Activated CD4-positive, CD25-positive, alpha-beta regulatory T cell treated with anti-CD3 and anti-CD28 coated beads, Interleukin-2, amount 50 U/mL, for 16 hours (primary cell): ENCODE results near the gene TMEM63A.
"Not testable (repeated sequence)": the region's sequence is repeated elsewhere in the genome, so short reads cannot be mapped to it uniquely, and the experiment has no call there.

Experiments used
- DNase-seq: peaks from one replicate; pipeline ENCODE4 v3.0.0-alpha.2; 2020; ENCODE audit warnings: low read depth, low spot score

TMEM63A gene

DNA sequence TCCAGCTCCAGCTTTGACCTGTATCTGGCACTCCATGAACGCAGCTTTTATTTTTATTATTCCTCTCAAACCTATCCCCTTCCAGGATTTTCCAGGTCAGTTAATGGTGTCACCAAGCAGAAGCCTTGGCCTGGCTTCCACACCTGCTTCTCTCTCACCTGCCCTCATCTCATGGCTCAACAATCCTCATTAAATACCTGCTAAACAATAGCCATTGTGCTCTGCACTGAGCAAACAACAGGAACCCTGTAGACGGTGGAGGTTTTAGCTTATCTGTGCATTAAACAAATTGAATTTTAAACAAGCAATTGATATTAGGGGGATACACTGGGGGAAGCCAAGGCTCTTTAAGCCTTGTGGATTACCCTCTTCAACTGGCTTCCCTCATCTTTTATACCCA, 26.6 kb upstream of the TMEM63A start:
- DNase-seq = no peak

DNA sequence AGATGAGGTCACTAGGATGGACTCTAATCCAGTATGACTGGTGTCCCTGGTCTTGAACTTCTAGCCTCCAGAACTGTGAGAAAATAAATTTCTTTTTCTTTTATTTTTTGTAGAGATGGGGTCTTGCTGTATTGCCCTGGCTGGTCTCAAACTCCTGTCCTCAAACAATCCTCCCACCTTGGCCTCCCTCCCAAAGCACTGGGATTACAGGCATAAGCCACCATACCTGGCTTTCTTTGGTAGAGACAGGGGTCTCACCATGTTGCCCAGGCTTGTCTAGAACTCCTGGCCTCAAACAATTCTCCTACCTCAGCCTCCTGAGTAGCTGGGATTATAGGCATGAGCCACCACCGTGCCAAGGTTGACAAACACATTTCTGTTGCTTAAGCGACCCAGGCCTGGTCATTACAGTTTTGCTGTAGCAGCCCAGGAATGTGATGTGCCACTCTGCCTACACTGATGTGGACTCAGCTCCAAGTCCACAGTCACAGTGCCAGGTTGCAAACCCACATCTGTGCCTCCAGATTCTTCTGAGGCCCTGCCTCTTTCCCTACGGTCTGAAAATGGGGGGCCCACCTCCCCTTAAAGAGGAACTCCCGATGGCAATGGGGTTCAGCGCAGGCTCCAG, 25.9 kb upstream of the TMEM63A start:
- DNase-seq = no peak

DNA sequence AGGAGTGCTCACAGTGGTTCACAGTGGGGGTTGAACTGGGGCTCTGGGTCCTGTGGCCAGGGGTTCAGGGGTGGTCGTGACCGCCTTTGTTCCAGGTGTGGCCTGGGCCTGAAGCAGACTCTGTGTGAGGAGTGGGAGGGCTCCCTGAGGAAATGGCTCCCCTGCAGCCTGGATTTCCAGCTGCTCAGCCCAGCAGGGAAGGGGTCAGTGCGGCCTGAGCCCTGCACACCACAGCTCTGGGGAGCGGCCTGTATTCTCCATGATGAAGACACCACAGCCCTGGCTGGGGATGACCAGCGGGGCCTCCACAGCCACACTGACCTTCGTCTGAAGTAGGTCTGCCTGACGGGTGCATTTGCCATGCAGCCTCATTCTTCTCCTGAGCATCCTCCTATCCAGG, 25.2 kb upstream of the TMEM63A start:
- no peak for DNase-seq

DNA sequence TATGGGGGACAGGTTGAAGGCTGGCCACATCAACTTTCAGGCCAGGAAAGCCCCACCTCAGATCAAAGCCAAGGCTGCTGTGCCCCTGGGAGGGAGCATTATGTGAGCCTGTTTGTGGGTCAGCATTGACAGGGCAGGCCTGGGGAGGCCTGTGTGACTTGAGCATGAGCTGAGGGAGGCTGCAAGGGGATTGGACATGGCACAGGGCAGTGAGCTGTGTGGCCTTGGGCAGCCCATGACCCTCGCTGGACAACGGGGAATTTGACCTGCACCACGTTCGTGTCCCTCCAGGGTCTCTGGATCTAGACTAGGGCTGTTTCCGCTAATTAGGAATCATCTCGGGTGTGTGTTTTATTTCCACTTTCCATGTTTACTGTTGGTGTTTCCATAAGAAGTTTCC, 24.3 kb upstream of the TMEM63A start:
- DNase-seq = no peak

DNA sequence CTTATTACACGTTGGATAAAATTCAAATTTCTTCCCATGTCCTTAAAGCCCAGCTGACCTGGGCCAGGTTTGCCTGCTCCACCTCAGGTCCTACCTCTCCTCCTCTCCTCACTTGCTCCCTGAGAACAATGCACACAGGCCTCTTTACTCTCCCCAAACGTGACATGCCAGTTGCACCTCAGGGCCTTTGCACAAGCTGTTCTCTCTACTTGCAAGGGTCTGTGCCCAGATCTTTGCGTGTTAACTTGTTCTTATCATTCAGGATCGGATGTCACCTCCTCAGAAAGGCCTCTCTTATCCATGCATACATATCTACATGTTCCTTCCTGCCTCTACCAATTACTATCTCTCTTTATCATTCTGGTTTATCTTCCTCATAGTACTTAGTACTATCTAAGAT, 21.4 kb upstream of the TMEM63A start:
- no peak for DNase-seq

DNA sequence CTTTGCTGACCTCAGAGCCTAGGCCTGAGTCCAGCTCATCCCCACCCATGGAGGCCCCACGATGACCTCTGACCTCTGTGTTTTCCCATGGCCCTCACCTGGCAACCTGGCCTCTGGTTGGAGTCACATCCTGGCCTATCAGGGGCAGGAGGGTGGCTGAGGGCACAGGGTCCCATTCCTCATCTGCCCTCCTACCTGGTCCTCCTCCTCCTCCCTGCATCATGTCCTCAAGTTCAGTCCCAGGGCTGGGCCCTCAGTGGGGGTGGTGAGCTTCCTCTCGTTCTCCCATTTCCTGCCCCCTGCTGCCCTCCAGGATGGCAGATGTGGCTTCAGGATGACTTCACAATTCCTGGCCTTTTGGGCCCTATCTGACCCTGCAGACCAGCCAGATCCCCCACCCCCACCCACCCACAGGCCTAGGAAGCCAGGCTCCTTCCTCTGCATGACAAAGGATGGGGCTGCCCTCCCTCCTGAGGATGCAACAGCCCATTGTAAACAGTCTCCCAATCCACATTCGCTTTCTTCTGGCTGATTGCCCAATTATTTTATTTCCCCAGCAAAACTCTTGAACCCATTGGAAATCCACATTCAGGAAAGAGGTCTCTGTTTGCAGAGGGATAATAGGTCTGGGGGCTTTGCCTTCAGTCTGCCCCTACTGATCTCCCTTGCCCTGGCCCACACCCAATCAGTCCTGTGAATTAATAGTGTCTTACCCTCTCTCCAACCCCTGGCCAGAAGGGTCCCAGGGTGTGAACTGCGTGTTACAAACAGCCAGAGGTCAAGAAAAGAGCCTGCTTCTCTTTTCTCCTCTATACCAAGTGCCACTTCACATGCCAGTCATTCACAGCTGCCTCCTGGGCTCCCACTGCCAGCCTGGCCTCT, 17.1 kb upstream of the TMEM63A start:
- DNase-seq = no peak

DNA sequence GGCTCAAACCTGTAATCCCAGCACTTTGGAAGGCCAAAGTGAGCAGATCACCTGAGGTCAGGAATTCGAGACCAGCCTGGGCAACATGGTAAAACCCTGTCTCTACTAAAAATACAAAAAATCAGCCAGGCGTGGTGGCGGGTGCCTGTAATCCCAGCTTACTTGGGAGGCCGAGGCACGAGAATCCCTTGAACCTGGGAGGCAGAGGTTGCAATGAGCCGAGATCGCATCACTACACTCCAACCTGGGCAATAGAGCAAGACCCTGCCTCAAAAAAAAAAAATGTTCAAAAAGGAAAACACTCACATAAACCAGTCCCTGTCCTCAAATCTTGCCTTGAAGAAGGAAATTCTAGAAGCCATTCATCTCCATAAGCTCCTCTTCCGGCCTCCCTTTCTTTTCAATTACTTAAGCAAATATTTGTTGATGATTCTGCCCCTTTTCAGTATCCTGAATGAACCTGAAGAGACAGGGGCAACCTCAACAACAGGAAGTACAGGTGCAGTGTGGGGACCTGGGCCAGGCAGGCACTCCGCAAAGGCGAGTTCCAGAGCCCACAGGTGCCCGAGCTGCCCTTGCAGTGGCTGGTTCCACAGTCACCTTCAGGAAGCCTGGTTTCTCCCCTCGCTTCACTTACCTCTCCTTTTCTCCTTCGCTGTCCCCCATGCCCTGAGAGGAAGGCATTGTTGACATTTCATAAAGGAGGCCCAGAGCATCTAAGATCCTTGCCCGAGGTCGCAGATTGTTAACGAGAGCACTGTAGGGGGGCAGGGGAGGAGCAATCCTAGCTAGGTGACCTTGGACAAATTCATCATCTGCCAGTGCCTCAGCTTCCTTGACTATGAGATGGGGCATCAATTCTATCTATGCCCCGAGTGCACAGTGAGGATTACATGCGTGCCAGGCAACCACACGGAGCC, 15.7 kb upstream of the TMEM63A start:
- peak; percentile 11 for DNase-seq

DNA sequence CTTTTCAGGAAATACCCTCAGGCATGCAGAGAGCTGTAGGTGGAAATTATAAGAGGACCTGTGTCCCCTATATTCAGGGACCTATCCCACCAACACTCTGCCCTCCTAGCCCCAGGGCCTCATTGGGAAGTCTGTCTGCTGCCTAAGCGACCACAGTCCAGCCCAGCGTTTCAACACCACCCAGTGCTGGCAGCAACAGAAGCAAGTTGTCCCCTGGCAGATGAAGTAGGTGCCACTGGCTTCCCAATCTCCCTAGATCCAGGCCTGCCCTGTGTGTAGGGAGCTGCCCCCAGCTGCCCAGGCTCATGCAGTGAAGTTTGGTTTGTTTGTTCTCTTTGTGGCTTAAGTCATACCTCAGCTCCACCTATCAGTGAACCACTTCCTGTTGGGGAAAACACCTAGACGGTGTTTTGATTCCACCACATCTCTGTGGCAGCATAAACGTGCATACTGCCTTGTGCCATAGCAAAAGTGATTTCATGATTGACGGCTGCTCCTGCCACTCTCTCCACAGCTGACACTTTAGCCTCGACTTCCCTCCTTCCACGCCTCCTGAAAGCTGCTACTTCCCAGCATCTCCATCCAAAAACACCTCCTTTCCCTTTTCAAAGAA, 14.9 kb upstream of the TMEM63A start:
- DNase-seq = peak; percentile 72

DNA sequence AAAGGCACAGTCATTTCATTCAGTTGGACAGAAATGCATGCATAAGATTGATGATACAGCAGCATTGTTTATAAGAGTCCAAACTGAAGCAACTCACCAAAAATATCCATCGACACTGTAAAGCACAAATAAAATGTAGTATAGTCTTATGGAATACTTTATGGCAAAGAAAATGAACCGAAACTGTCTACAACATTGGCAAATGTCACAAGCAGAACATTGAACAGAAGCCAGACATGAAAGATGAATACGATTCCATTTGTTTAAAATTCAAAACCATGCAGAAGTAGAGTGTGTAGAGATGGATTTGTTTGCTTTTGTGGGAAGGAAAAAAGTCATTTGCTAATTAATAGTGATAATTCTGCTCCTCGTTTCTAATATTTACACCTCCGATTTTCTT, 14.3 kb upstream of the TMEM63A start:
- DNase-seq = no peak

DNA sequence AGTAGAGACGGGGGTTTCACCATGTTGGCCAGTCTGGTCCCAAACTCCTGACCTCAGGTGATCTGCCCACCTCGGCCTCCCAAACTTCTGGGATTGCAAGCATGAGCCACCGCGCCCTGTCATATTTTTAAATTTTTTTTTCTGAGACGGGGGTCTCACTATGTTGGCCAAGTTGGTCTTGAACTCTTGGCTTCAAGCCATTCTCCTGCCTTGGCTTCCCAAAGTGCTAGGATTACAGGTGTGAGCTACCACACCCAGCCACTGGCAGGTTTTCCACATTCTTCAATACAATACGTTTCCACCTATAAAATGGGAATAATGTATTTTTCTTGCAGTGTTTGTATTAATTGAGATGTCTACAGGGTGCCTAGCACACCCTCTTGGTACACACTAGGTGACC, 10.1 kb upstream of the TMEM63A start:
- DNase-seq = no peak

DNA sequence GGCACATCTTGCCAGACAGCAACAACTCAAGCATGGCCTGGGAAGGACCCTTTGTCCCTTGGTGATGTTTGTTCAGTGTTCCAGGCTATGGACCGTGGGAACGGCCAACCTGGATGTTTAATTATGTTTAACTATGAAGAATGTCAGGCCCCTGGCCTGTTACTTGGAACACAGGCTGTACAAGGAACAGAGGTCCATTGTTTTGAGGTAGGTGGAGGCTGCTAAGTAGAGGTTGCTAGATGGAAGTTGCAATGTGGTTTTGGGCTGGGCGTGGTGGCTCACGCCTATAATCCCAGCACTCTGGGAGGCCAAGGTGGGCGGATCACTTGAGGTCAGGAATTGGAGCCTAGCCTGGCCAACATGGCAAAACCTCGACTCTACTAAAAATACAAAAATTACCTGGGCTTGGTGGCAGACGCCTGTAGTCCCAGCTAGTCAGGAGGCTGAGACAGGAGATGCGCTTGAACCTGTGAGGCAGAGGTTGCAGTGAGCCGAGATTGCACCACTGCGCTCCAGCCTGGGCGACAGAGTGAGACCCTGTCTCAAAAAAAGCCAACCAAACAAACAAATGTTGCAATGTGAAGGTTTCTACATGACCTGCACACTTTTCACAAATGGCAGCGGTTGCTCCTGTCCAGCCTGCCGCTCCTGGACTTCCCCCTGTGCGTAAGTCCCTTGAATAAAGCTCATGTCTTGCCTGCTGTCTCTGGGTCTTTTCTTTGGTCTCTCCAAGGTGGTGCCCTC, 9.2 kb upstream of the TMEM63A start:
- no peak for DNase-seq

DNA sequence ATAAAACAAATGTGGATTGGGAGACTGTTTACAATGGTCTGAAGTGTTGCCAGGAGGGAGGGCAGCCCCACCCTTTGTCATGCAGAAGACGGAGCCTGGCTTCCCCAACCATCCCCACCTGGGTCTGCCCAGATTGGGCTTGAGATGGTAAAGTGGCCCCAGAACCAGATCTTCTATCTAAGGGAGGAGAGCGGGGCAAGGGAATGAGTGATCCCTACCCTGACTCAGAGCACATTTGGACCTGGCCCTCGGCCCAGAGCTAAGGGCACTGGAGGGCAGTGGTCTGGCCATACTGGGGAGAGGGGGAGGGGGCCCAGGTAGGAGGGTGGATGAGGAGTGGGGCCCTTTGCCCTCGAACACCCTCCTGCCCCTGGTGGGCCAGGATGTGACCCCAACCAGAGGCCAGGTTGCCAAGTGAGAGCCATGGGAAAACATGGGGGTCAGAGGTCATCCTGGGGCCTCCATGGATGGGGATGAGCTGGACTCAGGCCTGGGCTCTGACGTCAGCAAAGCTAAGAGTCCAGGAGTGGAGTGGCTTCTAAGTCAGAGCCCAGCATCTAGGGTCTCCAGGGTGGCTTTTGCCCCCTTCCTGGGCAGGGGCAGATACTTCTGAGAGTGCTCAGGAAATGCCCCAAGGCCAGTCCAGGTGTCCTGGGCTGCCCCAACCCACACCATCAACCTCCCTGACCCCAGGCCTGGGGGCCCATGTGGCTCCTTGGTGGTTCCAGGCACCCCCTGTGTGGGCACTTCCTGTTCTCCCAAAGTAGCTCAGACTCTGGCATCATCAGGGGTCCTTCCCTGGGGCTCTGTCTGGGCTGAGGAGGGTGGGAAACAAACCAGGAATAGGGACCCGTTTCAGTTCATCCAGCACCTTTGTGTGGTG, 8.4 kb upstream of the TMEM63A start:
- no peak for DNase-seq

DNA sequence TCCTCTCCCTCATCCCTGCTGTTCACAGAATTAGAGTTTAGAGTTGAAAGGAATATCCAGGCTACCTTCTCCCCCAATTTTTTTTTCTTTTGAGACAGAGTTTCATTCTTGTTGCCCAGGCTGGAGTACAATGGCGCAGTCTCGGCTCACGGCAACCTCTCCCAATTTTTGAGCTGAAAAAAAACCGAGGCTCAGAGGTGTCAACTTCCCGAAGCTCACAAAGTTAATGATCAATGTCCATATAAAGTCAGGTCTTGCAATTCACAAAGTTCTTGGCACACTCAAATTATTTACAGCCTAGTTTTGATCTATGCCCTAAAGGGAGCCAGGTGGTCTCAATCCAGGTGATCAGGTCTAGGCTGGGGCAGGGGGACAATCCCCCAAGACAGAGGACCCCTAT, 7.6 kb upstream of the TMEM63A start:
- no peak for DNase-seq

DNA sequence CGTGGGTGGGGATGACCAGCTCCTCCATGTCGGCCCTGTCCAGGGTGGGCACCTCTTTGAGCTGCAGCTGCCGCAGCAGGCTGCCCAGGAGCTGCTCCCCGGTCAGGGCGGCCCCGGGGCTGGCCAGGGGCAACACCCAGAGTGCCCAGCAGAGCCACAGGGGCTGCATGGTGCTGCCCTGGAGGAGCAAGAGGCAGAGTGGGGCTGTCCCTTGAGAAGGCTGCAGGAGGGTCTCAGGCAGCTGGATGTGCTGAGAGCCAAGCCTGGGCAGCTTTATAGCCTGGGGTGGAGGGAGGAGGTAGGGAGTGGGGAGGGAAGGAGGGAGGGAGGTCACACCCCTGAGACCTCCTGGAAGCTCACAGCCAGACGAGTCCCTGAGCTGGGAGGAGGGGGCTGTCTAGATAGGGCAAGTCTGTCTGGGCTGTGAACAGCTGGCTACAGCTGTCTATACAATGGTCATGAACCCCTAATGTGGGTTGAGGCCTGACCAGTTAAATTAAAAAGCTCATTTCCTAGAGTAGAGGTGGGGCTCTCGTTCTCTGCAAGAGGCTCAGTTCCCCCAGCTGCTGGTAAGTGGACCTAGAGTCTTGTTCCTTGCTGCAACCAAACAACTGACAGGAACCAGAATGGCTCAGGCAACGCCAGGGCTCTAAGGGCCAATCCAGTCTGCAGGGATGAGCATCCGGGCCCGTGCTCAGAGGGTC, 6.9 kb upstream of the TMEM63A start, which contains the start of gene LEFTY1:
Gene LEFTY1 (minus strand): TSS at position 249 of the 704 bp plus-strand sequence. CDS start 80 bp downstream, at position 169.
- no peak for DNase-seq

DNA sequence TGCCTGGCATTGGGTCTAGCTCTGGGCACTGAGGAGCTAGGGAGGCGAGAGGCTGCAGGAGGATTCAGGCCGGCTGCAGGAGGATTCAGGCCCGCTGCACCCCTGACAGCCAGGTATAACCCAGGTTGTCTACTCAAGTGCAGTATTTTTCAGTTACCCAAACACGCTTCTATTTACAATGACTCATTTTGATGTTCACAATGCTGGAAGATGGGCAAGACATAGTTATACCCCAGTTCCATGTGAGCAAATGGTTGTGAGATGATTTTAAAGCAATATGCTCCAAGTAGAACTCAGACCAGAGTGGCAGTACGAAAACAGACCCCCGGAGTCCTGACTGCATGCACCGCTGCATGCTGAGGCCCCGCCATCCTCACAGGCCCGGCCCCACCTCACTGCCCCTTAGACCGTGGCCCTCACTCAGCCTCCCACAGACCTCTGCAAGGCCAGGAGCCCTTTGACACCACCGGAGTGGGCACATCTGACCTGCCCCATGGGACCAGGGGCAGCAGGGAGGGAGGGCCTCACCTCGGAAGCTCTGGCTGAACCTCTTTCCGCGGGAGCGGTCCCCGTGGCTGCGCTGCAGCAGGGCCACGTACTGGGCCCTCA, 6.2 kb upstream of the TMEM63A start:
- DNase-seq = no peak

DNA sequence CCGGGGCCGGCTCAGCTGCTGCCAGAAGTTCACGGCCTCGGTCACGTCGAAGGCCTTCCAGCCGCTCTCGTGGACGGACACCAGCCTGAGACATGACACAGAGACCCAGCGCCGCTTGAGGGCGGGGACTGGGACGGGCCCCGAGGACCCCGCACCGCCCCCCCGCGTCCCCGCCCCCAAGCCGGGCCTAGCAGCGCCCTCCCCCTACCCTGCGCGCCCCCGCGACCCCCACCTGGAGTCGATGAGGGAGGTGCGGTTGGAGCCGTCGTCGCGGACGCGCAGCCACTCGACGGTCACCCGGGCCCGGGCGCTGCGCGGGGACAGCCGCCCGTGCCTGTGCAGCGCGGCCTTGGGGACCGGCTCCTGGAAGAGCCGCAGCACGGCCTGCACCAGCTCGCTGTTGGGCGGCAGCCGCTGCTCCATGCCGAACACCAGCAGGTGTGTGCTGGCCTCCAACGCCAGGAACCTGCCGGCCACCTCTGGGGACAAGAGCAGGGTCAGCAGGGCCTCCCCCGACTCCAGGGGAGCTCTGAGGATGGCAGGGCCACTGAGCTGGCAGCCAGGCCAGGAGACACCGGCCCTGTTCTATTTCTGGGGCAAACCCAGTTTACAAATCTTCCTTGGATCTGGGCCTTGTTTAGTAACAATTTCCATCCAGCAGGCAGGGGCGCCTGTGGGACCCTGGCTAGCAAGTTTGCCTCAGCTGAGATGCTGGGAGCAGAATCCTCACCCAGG, 5.5 kb upstream of the TMEM63A start:
- not testable (repeated sequence) for DNase-seq

DNA sequence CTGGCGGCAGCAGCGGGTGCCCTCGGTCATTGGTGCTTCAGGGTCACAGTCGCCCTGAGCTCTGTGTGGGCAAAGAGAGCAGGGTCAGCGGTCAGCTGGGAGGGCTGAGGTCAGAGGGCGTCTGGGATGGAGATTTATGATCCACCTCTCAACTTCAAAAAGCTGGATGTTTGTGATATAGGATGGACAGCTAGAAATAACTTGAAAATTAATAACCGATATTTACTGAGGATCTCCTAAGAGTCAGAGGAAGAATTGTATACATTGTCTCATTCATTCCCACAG, 4.8 kb upstream of the TMEM63A start:
- DNase-seq = no peak
